Fibroblast of lung (primary cell): ENCODE results near the gene PRRT2. TPM values are rescaled to one million over a fixed set of nuclear protein-coding genes. Genes with fewer than 3 reads are reported as not detected.
"Not testable (repeated sequence)": the region's sequence is repeated elsewhere in the genome, so short reads cannot be mapped to it uniquely, and the experiment has no call there.

Experiments
- DNase-seq, 2 donors: peaks; one replicate each; pipeline versions ENCODE4 v3.0.0 to v3.0.0-alpha.2; 2010; ENCODE audit warnings: low read depth in 2 of 2
- H2AFZ ChIP-seq: 2 replicates; pipeline ENCODE4 v1.5.1; 2012; ENCODE audit warnings: low read length, control low read depth, inconsistent platforms
- H3K27ac ChIP-seq: 2 replicates; pipeline ENCODE4 v1.5.1; 2011; ENCODE audit warnings: low read length, control low read depth; ENCODE audit not compliant: insufficient read depth
- H3K27me3 ChIP-seq: 2 replicates; pipeline ENCODE4 v1.5.1; 2011; ENCODE audit warnings: mild to moderate bottlenecking, low read length; ENCODE audit not compliant: control insufficient read depth, insufficient read depth
- H3K36me3 ChIP-seq: 2 replicates; pipeline ENCODE4 v1.5.1; 2011; ENCODE audit warnings: low read length; ENCODE audit not compliant: control insufficient read depth, insufficient read depth
- H3K4me1 ChIP-seq: 2 replicates; pipeline ENCODE4 v1.5.1; 2011; ENCODE audit warnings: low read length; ENCODE audit not compliant: control insufficient read depth, insufficient read depth; ENCODE audit errors: extremely low read depth
- H3K4me2 ChIP-seq: 2 replicates; pipeline ENCODE4 v1.5.1; 2011; ENCODE audit warnings: low read length, control low read depth; ENCODE audit not compliant: insufficient read depth; ENCODE audit errors: extremely low read depth
- H3K4me3 ChIP-seq, 4 experiments: fragments of 200-600 bp in 1 of 4; sonication (generic) in 1 of 4; replicated peaks in 1 of 4; 2 replicates each; pipeline ENCODE4 v1.5.1; 2011 to 2016; ENCODE audit warnings: low read length in 4 of 4, low read depth in 3 of 4, mild to moderate bottlenecking in 3 of 4, control low read depth in 2 of 4, inconsistent platforms in 1 of 4, mixed read lengths in 1 of 4; ENCODE audit not compliant: insufficient read depth in 1 of 4; ENCODE audit errors: control extremely low read depth in 1 of 4
- H3K79me2 ChIP-seq: 2 replicates; pipeline ENCODE4 v1.5.1; 2012; ENCODE audit warnings: mild to moderate bottlenecking, low read length, inconsistent platforms; ENCODE audit not compliant: control insufficient read depth, insufficient read depth
- H3K9ac ChIP-seq: 2 replicates; pipeline ENCODE4 v1.5.1; 2011; ENCODE audit warnings: mild to moderate bottlenecking, low read length, control low read depth; ENCODE audit not compliant: insufficient read depth
- H3K9me3 ChIP-seq: 2 replicates; pipeline ENCODE4 v1.5.1; 2012; ENCODE audit warnings: low read depth, low read length; ENCODE audit not compliant: control insufficient read depth, insufficient read depth
- H4K20me1 ChIP-seq: 2 replicates; pipeline ENCODE4 v1.5.1; 2011; ENCODE audit warnings: low read length; ENCODE audit not compliant: control insufficient read depth, insufficient read depth; ENCODE audit errors: extremely low read depth
- EZH2 ChIP-seq: IDR thresholded peaks from 2 replicates; pipeline ENCODE4 v1.5.1; 2012; ENCODE audit warnings: low read length, control low read depth, mild to moderate bottlenecking; ENCODE audit errors: missing control alignments
- polyA plus RNA-seq, 2 donors: library from polyadenylated mRNA; depleted of rRNA in 1 of 2; stranded (reverse) in 1 of 2; unstranded in 1 of 2; fragments of >200 nt; gene quantifications; 2 replicates each; pipeline ENCODE4 v1.2.1, GENCODE V29; 2011 to 2012; ENCODE audit warnings: missing spikeins in 1 of 2
- total RNA-seq: library from RNA; depleted of rRNA; stranded (reverse); fragments of >200 nt; gene quantifications from 2 replicates; pipeline ENCODE4 v1.2.1, GENCODE V29; 2014
- TF ChIP-seq, protein P1 (sequence below), 2 donors: IDR thresholded peaks in 1 of 2; conservative IDR thresholded peaks in 1 of 2; 1 replicate in 1 of 2; 2 replicates in 1 of 2; pipeline ENCODE4 v1.5.1; 2011 to 2012; ENCODE audit warnings: low read length in 2 of 2, control low read depth in 1 of 2, inconsistent platforms in 1 of 2, low read depth in 1 of 2, mild to moderate bottlenecking in 1 of 2

The PRRT2 gene
- total and polyA plus RNA-seq, 2 donors (not counting 1 experiment from before 2014, with no cell fraction given) = 1.3 to 2.1 TPM

DNA sequence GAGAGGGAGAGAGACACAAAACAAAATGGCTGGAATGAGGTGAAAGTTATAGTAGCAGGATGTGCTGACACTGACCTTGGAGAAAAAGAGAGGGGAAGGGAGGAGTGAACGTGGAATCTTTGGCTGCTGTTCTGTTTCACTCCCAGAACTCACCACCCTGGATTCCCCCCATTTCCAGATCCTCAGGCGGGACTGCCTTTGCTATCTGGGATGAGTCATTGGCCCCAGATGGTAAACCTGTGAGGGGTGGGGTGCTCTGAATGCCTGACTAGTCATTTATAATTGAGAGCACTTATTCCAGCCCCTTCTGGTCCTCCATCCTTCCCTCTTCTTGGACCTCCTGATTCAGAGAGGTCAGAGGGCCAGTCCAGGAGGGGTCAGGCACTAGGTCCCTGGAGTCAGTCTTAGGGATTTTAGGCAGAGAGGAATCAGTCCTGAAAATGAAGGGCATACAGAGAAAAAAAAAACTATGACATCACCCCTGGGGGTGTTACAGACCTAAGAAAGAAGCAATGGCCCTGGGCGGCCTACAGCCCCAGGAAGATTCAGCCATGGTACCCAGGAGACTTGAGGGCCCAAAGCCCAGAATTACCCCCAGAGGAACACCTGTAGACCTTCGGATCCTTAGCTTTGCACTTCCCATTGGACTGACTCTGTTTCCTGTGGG, 36.1 kb upstream of the PRRT2 start:
- no peaks in the 10 kb centered on the region for H3K36me3 ChIP-seq
- H3K27ac ChIP-seq = no peak overlapping the region
- no peak overlapping the region for H3K9ac ChIP-seq
- peaks cover 17% of the 10 kb centered on the region for H3K27me3 ChIP-seq
- TF ChIP-seq, protein P1, sequence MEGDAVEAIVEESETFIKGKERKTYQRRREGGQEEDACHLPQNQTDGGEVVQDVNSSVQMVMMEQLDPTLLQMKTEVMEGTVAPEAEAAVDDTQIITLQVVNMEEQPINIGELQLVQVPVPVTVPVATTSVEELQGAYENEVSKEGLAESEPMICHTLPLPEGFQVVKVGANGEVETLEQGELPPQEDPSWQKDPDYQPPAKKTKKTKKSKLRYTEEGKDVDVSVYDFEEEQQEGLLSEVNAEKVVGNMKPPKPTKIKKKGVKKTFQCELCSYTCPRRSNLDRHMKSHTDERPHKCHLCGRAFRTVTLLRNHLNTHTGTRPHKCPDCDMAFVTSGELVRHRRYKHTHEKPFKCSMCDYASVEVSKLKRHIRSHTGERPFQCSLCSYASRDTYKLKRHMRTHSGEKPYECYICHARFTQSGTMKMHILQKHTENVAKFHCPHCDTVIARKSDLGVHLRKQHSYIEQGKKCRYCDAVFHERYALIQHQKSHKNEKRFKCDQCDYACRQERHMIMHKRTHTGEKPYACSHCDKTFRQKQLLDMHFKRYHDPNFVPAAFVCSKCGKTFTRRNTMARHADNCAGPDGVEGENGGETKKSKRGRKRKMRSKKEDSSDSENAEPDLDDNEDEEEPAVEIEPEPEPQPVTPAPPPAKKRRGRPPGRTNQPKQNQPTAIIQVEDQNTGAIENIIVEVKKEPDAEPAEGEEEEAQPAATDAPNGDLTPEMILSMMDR (conservative IDR thresholded peaks at IDR 0.05 in 1 of 2, IDR thresholded peaks at IDR 0.05 in 1 of 2; ENCODE audit: low read depth in 1 of 2, low read length in 2 of 2) = no peak
- H4K20me1 ChIP-seq = no peaks in the 10 kb centered on the region
- H3K4me3 ChIP-seq = no peak overlapping the region
- peak; percentile 48 to 62 for DNase-seq
- H3K4me1 ChIP-seq = no peaks in the 10 kb centered on the region
- no peaks in the 10 kb centered on the region for H3K9me3 ChIP-seq
- H3K4me2 ChIP-seq = no peak overlapping the region
- H2AFZ ChIP-seq = no peak overlapping the region
- H3K79me2 ChIP-seq = no peaks in the 10 kb centered on the region

DNA sequence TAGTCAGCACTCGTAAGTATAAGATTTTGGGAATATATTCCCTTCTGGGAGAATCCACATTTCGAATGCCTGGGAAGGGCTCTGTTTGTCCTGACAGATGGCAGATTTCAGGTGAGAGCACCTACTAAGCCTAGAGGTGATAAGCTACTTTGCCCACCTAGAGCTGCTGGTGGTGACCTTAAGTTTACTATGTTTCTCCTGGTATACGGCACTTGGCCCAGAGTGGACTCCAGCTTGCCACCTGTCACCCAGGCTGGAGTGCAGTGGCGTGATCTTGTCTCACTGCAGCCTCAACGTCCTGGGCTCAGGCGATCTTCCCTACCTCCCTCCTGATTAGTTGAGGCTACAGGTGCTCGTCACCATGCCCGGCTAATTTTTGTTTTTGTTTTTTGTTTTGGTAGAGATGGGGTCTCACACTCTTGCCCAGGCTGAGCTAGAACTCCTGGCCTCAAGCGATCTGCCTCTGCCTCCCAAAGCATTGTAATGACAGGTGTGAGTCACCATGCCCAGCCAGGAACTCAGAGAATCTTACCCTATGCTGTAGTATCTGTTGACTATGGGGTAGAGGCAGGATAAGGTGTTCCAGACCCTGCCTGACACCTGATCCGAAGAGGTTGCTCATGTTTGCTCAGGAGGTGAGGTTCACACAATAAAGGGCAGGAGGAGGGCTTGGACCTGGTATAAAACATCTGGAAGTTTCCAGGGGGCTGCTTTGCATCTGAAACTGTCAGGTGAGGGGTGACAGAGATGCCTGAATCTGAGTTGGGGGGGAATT, 34.2 kb upstream of the PRRT2 start, which contains the start of gene ZG16:
ZG16 (plus strand) TSS at position 681 of the 775 bp plus-strand sequence. CDS start 1,011 bp downstream, outside the sequence.
- no peaks in the 10 kb centered on the region for H4K20me1 ChIP-seq
- H3K27ac ChIP-seq = no peak within 1 kb of the TSS
- H3K79me2 ChIP-seq = no peaks in the 10 kb centered on the region
- H3K9me3 ChIP-seq = no peaks in the 10 kb centered on the region
- no peak within 1 kb of the TSS for H3K4me2 ChIP-seq
- H3K4me3 ChIP-seq = no peak within 1 kb of the TSS
- no peak within 1 kb of the TSS for H3K9ac ChIP-seq
- TF ChIP-seq EZH2 = no peak
- TF ChIP-seq, protein P1 (conservative IDR thresholded peaks at IDR 0.05 in 1 of 2, IDR thresholded peaks at IDR 0.05 in 1 of 2; ENCODE audit: low read depth in 1 of 2, low read length in 2 of 2) = no peak
- no peak for DNase-seq
- no peak within 1 kb of the TSS for H2AFZ ChIP-seq
- H3K27me3 ChIP-seq = peaks cover 20% of the 10 kb centered on the region
- H3K36me3 ChIP-seq = no peaks in the 10 kb centered on the region
- H3K4me1 ChIP-seq = no peaks in the 10 kb centered on the region

DNA sequence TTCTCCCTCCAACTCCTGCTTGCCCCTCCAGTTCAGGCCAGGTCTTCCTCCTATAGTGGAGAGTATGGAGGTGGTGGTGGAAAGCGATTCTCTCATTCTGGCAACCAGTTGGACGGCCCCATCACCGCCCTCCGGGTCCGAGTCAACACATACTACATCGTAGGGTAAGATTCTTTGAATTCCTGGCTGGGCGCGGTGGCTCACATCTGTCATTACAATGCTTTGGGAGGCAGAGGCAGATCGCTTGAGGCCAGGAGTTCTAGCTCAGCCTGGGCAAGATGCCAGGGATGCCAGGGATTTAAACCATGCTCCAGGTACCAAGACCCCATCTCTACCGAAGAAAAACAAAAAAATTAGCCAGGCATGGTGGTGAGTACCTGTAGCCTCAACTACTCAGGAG, 32.5 kb upstream of the PRRT2 start:
- H4K20me1 ChIP-seq = no peaks in the 10 kb centered on the region
- no peaks in the 10 kb centered on the region for H3K36me3 ChIP-seq
- no peak overlapping the region for H3K9ac ChIP-seq
- no peak overlapping the region for H2AFZ ChIP-seq
- H3K79me2 ChIP-seq = no peaks in the 10 kb centered on the region
- TF ChIP-seq EZH2 = no peak
- TF ChIP-seq, protein P1 (conservative IDR thresholded peaks at IDR 0.05 in 1 of 2, IDR thresholded peaks at IDR 0.05 in 1 of 2; ENCODE audit: low read depth in 1 of 2, low read length in 2 of 2) = no peak
- no peak overlapping the region for H3K4me2 ChIP-seq
- no peak overlapping the region for H3K4me3 ChIP-seq
- no peaks in the 10 kb centered on the region for H3K4me1 ChIP-seq
- H3K27me3 ChIP-seq = peaks cover 20% of the 10 kb centered on the region
- H3K9me3 ChIP-seq = no peaks in the 10 kb centered on the region
- no peak overlapping the region for H3K27ac ChIP-seq
- DNase-seq = no peak

DNA sequence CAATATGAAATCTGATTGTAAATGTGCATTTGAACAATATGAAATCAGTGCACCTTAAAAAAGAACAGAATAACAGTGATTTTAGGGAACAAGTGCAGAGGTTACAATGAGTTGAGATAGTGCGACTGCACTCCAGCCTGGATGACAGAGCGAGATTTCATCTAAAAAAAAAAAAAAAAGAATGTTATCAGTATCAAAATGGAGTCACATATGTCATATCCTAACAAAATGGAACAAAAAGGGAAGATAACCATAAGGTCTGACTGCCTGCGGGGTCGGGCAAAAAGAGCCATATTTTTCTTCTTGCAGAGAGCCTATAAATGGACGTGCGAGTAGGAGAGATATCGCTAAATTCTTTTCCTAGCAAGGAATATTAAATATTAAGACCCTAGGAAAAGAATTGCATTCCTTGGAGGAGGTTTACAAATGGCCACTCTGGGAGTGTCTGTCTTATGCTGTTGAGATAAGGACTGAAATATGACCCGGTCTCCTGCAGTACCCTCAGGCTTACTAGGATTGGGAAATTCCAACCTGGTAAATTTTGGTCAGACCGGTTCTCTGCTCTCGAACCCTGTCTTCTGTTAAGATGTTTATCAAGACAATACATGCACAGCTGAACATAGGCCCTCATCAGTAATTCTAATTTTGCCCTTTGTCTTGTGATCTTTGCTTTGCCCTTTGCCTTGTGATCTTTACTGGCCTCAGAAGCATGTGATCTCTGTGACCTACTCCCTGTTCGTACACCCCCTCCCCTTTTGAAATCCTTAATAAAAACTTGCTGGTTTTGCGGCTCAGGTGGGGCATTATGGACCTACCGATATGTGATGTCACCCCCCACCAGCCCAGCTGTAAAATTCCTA, 28.7 kb upstream of the PRRT2 start:
- not testable (repeated sequence) for H3K9ac ChIP-seq, H3K79me2 ChIP-seq, H3K4me2 ChIP-seq, H3K27ac ChIP-seq, H3K36me3 ChIP-seq, DNase-seq, H3K9me3 ChIP-seq, H2AFZ ChIP-seq, H3K4me1 ChIP-seq, H4K20me1 ChIP-seq, H3K4me3 ChIP-seq
- peaks cover 20% of the 10 kb centered on the region for H3K27me3 ChIP-seq
